ENCODE measurements around the gene TNIK.

Gene TNIK

DNA sequence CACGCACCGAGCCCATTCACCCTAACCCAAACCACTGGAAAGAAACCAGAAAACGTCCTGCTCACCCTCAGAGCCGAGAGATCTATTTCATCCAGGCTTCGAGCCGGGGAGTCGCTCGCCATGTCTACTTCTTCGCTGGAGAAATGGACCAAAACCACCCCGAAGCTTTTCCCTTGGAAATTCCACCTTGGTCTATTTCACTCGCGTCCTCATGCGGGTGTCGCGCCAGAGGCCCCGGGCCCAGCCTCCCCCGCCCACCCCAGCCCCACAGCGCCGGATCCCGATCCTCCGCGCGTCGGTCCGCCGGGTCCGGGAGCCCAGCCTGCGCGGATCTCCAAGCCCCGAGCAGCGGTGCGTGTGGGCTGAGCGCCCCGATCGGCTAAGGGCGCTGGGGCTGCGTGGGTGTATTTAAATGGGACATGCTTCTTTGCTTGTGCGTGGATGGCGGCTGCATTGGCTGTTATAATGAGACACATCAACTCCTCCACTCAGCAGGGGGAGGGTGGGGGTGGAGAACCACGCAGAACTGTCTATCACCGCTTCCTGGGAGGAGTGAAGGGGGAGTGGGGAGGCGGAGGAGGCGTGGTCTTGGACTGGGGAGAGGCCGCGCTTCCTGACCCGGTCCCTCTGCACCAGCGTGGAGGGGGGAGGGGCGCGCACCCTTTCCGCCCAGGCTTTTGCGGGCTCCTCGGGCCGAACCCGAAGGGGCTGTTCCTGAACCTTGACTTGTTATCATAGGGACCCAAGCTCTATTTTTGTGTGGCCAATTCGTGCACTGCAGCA lies at the start of gene TNIK:
TSS of gene TNIK (minus strand) at position 464 of the 783 bp plus-strand sequence. CDS start at position 122, 342 bp downstream.
- ChIA-PET CTCF (interaction anchor here (0.6 to 1.6 kb wide), 8 partner anchors 13 to 410 kb away, joined by 3 to 6 read pairs (median 4); no protein-coding TSS in a partner anchor), POLR2A (ENCODE audit: low non-redundant PET) (interaction anchor here (0.6 kb wide), 1 partner anchor 552 kb away, joined by 3 read pairs; no protein-coding TSS in a partner anchor)
- TF ChIP-seq, protein P1, sequence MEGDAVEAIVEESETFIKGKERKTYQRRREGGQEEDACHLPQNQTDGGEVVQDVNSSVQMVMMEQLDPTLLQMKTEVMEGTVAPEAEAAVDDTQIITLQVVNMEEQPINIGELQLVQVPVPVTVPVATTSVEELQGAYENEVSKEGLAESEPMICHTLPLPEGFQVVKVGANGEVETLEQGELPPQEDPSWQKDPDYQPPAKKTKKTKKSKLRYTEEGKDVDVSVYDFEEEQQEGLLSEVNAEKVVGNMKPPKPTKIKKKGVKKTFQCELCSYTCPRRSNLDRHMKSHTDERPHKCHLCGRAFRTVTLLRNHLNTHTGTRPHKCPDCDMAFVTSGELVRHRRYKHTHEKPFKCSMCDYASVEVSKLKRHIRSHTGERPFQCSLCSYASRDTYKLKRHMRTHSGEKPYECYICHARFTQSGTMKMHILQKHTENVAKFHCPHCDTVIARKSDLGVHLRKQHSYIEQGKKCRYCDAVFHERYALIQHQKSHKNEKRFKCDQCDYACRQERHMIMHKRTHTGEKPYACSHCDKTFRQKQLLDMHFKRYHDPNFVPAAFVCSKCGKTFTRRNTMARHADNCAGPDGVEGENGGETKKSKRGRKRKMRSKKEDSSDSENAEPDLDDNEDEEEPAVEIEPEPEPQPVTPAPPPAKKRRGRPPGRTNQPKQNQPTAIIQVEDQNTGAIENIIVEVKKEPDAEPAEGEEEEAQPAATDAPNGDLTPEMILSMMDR (conservative IDR thresholded peaks at IDR 0.05; ENCODE audit: low read depth): 0 out of 2 replicates have a peak, but pooled peaks have one; percentile 10
- peak within 1 kb of the TSS; percentile 14; the same call in 1 of the 2 replicates for H3K27ac ChIP-seq
- peak; percentile 94 for DNase-seq (ENCODE audit: low spot score)

DNA sequence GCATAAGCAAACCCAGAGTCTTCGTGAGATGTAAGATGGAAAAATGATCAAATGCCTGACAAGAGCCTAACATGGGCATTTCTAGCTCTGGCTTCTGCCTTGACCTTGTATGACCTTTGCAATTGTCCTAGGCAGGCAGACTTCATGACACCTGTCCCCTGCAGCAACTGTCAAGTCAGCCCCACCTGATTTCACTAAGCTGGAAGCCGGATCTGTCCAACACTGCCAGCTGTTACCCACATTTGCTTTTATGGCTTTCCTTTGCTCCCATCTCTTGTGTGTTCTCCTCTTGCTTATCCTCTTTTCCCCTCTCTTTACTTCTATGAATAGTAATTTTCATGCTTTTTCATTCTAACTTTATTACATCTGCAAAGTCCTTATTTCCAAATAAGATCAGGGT lies 48.5 kb upstream of the TNIK start:
- TF ChIP-seq, protein P1 (conservative IDR thresholded peaks at IDR 0.05; ENCODE audit: low read depth): no peak
- ChIA-PET POLR2A (ENCODE audit: low non-redundant PET) (no interaction called here), CTCF (no interaction called here)
- DNase-seq (ENCODE audit: low spot score): no peak
- no peak overlapping the region for H3K27ac ChIP-seq

DNA sequence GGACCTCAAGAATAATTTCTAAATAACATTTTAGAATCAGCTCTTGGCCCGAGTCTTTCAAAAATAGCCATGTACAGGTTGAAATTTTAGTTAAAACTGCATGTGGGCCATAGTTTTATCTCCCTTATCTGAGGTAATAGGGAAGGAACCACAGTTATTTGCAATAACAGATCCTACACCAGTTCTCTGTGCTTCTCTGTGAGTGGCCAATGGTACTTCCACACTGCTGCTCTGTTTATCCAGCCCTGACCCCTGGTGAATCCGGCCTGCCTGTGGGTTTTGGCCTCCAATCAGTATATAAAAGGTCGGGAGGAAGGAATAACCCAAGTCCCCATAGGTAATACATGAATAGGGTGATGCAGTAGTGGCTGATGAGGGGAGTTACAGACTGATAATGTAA lies 48.0 kb upstream of the TNIK start:
- DNase-seq (ENCODE audit: low spot score): no peak
- H3K27ac ChIP-seq: no peak overlapping the region
- ChIA-PET CTCF (no interaction called here), POLR2A (ENCODE audit: low non-redundant PET) (no interaction called here)
- TF ChIP-seq, protein P1 (conservative IDR thresholded peaks at IDR 0.05; ENCODE audit: low read depth): no peak

DNA sequence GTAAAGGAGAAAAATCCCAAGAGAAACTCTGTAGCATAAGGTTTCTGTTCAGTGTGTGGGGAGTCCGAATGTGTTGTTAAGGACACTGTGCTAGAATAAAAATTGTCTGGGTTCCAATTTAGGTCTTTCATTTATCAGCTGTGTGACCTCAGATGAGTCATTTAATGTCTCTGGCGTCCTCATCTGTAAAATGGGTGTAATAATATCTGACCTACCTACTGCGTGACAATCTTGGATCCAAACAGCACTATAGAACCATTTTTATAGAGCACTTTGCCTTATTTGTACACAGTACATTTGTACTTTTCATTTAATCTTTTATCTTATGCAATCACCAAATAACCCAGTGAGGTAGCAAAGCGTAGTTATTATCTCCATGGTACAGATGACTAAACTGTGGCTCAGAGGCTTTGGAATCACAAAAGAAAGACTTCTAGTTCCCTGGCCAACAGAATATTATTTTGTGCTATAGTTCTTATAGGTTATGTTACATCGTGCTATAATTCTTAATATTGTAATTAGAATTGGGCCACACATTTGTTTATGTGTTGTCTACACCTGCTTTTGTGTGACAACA lies 46.6 kb upstream of the TNIK start:
- ChIA-PET CTCF (interaction anchor here (0.5 kb wide), 1 partner anchor 18 kb away, joined by 3 read pairs; no protein-coding TSS in a partner anchor), POLR2A (ENCODE audit: low non-redundant PET) (no interaction called here)
- peak; percentile 10 for DNase-seq (ENCODE audit: low spot score)
- TF ChIP-seq, protein P1 (conservative IDR thresholded peaks at IDR 0.05; ENCODE audit: low read depth): no peak
- H3K27ac ChIP-seq: no peak overlapping the region

DNA sequence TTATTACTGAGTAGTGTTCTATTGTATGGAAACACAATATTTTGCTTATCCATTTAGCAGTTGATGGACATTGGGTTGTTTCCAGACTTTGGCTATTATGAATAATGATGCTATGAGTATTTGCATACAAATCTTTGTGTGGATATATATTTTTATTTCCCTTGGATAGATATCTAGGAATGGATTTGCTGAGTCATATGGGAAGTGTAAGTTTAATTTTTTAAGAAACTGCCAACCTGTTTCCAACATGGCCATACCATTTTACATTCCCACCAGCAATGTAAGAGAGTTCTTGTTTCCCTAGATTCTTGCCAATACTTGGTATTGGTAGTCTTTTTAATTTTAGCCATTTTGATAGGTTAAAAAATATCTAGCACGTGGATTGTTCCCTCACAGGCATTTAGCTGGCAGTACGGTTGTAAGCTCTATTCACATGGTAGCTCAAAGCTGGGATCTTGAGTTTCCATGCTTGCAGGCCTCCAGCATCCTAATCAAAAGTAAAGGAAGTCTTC lies 45.7 kb upstream of the TNIK start:
- H3K27ac ChIP-seq: no peak overlapping the region
- ChIA-PET POLR2A (ENCODE audit: low non-redundant PET) (no interaction called here), CTCF (no interaction called here)
- TF ChIP-seq, protein P1 (conservative IDR thresholded peaks at IDR 0.05; ENCODE audit: low read depth): no peak
- no peak for DNase-seq (ENCODE audit: low spot score)

DNA sequence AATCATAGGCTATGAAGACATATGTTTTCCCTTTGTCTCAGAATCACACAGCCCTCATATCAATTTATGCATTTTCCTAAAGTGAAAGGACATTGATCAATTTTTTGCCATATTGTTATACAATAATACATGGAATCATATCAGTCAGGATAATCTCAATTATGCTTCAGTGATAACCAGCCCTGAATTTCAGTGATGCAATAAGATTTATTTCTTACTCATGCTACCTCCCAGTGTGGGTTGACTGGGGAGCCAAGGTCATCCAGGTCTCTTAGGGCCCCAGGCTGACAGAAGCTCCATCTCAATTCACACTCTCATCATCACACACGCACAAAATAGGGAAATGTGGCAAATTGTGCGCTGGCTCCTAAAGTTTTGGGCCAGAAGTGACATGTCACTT lies 44.2 kb upstream of the TNIK start:
- H3K27ac ChIP-seq: no peak overlapping the region
- no peak for DNase-seq (ENCODE audit: low spot score)
- TF ChIP-seq, protein P1 (conservative IDR thresholded peaks at IDR 0.05; ENCODE audit: low read depth): no peak
- ChIA-PET POLR2A (ENCODE audit: low non-redundant PET) (no interaction called here), CTCF (no interaction called here)

Data from RWPE1 (cell line).